Bone marrow (tissue), 2 donors: ENCODE results near the gene TMEM140.
"Not testable (repeated sequence)": the region's sequence is repeated elsewhere in the genome, so short reads cannot be mapped to it uniquely, and the experiment has no call there.

Source experiments
- DNase-seq, 2 donors: peaks; one replicate each; lab custom pipeline; 2025; lab: John Stamatoyannopoulos, UW

The TMEM140 gene

DNA sequence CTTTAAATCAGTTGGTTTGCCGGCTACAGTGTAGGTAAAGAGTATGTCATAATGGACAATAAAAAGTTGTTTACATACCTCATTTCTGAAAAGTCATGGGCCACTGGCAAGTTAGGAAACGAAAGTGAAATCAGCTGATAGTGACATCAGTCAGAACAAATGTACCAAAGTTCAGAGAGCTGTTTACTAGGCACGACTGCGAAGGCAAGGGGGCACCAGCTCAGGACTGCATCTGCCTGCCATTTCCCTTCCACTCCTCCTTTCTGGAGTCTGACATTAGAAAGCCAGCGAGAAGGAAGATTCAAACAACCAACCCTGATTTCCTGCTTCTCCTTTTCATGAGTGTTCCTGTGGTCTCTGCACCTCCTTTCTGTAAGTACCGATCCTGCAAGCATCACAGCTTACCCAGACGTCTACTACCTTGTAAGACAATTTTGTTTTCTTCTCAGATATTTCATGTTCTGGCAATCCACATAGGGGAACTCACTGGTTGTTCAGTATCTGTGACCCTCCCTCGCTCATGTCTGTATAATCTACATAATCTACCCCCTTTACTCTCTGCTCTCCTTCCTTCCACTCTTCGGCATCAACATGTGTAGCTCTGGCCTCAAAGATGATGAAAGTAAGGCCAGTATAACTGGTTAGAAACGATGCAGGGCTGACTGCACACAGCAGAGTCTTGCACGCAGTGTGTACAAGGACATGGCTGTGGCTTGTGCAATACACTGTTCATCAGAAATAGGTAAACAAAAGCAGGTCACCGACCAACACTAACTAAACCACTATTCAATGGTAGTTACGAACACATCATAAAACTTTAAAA is at the start of gene TMEM140:
TSS of gene TMEM140 (plus strand) at position 174 of the 823 bp plus-strand sequence. CDS start 16,370 bp downstream, outside the sequence.
- DNase-seq: peak in 1 of 2 donors; percentile 85

DNA sequence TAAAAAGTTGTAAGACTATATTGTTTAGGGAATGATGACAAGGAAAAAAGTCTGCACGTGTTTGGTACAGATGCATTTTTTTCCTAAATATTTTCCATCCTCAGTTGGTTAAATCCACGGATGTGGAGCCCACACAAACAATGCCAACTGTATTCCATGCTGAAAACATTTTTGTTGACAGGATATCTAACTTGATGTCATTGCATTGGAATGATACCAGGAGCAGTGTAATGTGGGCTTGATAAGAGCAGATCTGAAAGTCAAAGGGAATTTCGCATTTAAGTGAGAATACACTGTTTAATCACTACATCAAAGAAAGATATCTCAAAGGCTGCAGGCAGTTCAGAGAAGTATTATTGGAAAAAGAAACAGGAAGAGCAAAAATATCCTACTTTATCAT is 49.5 kb upstream of the TMEM140 start:
- DNase-seq: no peak

DNA sequence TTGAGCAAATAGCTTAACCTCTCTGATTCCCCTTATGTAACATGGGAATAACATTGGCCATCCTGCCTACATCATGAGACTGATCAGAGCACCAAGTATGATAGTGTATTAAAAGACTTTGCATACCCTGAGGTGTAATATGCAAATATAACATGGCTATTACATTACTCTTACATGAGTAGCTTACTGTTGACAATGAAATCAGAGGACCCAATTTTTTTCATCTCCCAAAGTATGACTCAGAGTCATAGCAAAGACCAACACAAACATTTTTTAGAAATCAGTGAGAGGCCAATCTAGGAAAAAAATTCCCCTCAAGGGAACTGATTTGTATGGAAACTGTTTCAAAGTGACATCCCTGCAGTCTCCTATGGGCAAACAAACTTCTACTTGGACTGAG is 47.0 kb upstream of the TMEM140 start:
- DNase-seq: no peak

DNA sequence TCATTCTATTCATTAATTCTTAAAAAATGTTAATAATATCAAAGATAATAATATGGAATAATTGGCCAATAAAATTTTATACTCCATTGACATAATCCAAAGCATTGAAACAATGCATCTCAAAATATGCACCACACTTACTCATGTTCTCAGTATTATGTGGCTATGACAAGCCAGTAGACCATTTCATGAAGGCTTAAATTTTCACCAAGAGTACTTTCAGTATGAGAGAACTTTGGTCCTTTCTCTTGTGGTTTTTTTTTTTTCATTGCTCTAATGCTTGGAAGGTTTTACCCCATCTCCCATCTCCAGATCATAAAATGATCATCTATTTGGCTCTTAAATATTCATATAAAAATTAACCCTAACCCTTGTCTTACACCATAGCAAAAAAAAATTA is 45.5 kb upstream of the TMEM140 start:
- DNase-seq: no peak

DNA sequence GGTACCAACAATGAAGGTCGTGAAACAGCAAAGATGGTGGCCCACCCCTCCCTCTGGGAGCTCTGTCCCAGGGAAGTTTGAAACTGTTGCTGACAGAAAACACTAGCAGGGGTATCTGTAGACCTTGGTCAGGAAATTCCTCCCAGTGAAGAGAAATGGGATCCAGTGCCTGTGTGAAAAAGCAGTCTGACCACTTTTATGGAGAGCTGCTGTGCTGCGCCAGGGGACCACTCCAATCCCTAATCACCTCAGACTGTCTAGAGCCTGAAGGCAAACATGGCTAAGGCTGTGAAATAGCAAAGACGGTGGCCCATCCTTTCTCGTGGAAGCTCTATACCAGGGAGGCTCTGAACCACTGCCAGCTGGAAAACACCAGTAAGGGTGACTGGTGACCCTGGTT is 38.3 kb upstream of the TMEM140 start:
- DNase-seq: no peak

DNA sequence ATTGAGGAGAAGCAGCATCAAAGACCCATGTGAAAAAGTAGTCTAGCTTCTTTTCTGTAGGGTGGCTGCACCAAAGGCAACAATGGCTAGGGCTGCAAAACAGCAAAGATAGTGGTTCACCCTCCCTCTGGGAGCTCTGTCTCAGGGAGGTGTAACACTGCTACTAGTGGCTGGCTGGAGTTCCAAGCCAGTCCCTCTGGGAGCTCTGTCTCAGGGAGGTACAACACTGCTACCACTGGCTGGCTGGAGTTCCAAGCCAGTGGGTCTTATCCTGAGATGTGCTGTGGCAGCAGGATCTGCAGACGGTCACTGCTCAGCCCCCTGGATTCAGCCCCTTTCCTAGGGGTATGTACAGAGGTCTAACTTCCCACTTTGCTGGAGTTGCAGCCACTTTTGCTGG is 37.9 kb upstream of the TMEM140 start:
- no peak for DNase-seq

DNA sequence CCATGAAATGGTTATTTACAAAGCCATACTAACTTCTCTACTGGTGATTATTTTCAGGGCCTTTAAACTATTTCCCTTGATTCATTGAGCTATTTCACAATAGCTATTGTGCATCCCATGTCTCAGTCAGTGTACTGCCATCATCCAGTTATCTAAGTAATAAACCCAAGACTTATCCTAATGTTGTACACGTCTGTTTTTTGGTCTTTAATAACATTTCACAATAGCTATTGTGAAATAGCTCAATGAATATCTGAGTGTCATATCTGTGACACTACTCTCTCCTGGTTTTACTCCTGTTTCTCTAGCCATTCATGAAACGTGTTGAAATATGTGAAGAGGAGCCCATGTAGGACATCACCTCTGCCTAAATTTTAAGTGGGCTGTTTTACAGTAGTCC is 36.5 kb upstream of the TMEM140 start:
- no peak for DNase-seq

DNA sequence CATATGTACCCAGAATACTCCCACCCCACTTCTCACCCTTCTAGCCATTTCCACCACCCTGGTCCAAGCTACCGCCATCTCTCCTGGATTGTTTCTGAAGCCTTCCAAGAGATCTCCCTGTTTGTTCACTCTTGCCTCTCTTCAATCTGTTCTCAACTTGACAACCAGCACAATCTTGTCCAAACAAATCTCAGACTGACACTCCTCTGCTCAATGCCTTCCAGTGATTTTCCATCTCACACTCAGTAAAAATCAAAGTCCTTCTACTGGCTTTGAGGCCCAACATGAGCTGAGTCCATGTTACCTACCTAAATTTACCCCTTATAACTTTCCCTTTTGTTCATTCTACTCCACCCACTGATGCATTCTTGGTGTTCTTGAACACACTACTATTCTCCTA is 33.2 kb upstream of the TMEM140 start:
- no peak for DNase-seq

DNA sequence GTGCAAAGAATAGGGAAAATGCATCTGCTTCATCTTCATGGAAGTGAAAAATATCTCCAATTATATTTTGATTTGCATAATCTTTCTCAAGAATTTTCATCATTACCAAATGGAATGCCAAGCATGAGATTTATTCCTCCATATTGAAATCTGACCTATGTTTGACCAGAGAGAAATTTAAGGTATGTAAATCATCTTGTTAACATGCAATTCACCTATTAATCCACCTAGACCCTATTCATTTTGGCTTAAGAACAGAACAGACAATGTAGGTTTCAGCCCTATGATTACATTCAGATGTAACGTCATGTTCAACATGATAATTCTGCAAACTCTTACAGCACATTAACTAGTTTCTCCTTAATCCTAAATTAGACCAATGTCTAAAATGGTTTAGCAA is 30.8 kb upstream of the TMEM140 start:
- no peak for DNase-seq

DNA sequence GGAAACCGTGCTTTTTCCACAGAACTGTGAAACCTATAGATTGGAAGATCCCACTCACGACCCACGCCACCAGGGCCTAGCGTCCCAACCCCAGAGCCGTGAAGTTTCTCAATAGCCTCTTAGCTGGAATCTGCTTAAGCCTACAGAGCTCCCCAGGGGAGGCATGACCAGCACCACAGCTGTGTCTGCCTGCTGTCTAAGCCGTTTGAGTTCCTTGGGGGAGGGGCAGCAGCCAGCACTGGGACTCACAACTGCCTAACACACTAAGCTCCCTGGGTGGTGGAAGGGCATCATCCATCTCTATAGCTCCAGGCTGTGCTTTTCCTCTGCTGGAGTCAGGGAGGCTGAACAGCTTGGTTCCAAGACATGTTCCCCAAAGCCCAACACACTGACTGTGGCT is 26.0 kb upstream of the TMEM140 start:
- no peak for DNase-seq

DNA sequence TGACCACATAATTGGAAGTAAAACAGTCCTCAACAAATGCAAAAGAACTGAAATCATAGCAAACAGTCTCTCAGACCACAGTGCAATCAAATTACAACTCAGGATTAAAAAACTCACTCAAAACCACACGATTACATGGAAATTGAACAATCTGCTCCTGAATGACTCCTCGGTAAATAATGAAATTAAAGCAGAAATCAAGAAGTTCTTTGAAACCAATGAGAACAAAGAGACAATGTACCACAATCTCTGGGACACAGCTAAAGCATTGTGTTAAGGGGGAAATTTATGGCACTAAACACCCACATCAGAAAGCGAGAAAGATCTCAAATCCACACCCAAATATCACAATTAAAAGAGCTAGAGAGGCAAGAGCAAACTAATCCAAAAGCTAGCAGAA is 23.2 kb upstream of the TMEM140 start:
- DNase-seq: not testable (repeated sequence)

DNA sequence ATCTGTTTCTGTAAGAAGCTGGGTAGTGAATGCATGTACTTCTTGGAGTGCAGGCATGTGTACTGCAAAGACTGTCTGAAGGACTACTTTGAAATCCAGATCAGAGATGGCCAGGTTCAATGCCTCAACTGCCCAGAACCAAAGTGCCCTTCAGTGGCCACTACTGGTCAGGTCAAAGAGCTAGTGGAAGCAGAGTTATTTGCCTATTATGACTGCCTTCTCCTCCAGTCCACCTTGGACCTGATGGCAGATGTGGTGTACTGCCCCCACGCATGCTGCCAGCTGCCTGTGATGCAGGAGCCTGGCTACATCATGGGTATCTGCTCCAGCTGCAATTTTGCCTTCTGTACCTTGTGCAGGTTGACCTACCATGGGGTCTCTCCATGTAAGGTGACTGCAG is 18.9 kb upstream of the TMEM140 start:
- no peak for DNase-seq

DNA sequence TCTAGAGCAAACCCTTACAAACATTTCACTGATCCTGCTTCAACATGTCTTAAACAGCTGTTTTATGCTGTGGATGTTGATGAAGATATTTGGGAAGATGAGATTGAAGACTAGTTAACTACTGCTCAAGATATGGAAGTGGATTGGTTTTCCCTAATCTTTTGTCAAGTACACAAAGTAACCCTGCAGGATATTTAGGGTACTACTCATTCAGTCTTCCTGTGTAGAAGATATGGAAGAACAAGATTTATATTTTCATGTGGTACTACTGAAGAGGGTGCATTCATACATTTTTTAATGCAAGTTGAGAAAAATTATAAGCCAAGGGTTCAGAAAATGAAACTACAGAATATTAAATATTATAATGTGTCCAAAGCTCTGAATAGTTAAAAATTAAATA is 18.3 kb upstream of the TMEM140 start:
- no peak for DNase-seq

DNA sequence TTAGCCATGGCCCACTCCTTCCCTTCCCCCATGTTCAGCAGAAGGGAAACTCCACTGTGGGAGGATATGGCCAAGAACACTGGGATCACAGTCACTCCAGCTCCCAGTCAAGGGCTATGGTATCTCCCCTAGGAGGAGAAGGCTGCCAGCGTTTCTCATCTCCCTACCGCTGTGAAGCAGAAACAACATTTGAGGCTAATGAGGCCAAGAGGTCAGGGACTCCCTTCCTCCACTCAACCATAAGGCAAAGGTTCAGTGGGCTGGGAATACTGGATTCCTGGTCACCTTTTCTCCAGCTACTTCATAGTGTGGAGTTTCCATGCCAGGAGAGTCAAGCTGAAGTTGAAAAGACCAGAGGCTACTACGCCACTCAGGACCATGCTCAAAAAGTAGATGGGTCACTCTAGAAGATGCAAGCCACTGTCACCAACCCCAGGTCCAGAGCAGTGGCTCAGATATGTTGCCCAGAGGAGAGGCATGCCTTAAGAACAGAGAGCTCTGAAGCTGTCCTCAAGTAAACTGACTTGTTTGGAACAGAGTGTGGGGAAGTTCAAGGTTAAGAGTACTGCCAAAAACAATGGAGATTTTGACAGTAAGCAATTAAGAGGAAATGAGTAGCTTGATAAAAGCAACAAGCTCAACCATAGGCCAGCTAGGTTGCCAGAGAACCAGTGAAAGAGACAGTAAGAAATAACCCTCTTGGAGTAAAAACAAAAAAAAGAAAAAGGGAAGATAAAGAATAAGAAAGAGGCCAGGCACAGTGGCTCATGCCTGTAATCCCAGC is 3.8 kb upstream of the TMEM140 start:
- no peak for DNase-seq

DNA sequence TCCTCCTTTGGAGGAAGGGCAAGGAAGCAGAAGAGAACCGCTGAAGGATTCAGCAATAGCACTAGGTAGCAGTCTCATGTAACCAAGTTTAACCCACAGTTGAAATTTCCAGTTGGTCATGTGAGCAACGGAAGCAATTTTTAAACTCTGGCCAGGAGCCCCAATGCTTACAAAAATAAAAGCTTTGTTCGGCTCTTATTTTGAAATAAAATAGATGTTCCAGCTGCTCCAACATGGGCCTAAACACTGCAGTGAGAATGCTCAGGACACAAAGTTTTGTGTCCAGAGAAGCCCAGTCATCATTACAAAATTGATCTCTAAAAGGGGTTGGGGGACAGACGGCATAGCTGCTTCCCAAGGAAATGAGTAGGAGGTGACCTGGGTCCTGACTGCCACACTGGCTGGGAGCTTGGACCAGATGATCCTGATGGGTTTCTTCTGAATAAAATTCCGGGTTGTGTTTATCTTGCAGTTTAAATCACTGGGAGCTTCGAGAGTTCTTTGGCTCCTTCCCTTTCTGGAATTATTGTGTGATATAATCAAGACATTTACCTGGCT is 452 bp upstream of the TMEM140 start:
- DNase-seq: peak in 1 of 2 donors; percentile 57

DNA sequence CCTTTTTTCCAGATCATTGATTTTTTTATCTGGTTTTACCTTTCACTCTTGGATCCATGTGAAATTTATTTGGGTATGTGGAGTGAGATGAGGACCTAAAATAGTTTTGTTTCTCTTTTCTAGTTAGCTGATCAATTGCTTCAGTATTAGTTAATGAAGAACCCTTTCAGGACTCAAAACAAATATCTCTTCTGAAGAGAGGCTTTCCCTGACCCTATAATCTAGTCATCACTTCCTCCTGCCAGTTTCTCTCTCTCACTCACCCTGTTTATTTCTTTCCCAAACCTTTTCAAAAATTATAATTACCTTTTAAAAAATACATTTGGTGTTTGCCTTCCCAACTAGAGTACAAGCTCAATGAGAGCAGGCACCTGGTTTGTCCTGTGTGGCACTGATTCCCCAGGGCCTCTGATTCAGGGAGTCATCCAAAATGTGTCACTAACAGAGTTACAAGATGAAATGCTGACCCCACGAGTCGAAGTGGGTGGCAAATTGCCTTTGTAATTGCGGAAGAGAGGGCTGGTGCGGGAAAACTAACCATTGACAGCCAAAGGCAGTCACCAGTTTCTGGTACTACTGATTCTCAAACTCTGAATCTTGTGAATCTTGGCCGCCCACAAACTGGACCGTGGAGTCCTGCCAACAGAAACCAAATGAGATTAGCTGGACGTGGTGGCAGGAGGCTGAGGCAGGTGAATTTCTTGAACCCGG is 2.4 kb downstream of the TMEM140 start:
- DNase-seq: no peak

DNA sequence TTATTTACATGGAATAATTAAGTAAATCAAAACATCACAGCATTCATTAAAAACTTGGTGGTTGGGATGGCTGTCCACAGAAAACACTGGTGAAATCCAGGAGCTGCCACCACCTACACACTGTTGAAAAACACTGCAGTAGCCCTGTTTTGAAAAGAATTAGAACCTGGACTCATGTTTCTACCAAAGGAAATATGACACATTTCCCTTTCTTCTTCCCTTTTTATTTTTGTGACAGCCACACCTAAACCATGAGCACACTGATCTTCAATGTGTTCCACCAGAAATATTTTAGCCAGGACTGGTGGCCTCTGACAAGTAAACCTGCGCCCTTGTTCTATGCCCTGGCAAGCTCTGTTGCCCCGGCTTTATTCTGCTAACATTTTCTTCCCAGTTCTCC is 3.3 kb downstream of the TMEM140 start:
- DNase-seq: peak in 1 of 2 donors; percentile 69

DNA sequence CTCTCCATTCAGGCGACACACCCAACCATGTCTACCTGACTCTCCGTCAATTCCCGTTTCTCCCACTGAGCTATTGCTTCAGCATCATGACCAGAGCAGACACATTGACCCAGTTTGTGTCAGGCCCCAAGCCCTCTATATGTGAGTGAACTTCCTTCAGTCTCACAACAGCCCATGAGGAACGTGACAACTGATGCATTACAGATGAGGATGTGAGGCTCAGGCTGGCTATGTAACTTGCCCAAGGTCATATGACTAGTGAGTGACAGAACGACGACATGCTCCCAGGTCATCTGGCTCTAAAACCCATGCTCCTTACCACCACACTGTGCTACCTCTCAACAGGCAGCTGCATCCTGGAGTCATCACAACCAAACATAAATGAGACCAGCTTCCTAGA is 3.7 kb downstream of the TMEM140 start:
- DNase-seq: peak in 1 of 2 donors; percentile 37

DNA sequence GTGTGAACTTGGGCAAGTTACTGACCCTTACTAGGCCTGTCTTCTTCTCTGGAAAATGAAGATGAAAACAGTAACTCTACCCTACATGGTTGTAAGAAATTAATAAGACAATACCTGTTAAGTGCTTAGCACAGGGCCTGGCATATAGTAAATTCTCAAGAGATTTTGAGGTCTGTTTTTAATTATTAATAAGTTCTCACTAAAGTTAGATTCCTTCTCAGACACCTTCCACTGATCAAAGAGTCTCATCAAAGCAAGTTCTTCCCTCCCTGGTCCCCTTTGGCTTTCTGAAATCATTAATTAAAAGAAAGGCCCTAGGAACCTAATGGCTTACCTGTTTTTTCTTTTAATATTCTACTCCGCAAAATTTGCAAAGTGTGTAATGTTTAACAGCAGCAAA is 4.6 kb downstream of the TMEM140 start:
- DNase-seq: no peak

DNA sequence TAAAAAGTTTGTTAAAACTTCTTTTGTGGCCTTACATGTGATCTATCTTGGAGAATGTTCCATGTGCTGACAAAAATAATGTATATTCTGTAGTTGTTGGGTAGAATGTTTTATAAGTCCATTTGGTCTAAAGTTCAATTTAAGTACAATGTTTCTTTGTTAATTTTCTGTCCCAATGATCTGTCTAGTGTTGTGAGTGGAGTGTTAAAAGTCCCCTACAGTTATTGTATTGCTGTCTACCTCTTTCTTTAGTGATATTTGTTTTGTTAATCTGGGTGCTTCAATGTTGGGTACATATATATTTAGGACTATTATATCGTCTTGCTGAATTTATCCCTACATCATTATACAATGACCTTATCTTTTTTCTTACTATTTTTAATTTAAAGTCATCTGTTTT is 6.9 kb downstream of the TMEM140 start:
- DNase-seq: no peak

DNA sequence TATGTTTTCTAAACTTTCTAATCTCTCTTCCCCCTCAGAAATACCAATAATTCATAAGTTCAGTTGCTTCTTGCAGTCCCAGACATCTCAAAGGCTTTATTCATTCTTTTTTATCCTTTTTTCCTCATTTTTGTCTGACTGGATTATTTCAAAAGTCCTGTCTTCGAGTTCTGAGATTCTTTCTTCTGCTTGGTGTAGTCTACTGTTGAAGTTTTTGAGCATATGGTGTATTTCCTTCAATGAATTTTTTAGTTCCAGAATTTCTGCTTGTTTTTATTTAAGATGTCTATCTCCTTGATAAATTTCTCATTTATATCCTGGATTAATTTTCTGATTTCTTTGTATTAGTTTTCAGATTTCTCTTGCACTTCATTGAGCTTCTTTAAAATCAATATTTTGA is 8.4 kb downstream of the TMEM140 start:
- DNase-seq: no peak

DNA sequence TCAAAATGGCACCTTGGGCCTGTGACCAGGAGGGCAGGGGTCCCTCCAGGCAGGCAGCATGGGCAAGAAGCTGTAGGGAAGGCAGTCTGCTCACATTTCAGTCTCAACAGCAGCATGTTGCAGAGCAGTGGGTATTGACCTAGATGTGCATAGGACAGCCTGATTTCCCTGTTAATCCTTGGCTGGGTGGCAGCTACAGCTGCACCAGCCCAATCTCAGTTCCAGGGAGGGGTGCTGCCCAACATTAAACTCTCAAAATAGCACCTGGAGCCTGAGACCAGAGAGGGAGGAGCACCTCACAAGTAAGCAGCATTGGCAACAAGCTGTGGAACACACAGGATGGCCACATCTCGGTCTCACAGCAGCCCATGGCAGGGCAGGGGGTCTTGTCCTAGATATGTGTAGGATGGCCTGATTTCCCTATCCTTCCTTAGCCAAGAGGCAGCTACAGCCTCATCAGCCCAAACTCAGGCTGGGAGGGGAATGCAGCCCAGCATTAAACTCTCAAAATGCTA is 10.3 kb downstream of the TMEM140 start:
- no peak for DNase-seq
